Neural cell (in vitro differentiated cells): ENCODE data around the gene NDUFC1.

Experiments used
- EP300 ChIP-seq: fragments of 450-650 bp; conservative IDR thresholded peaks from 2 replicates; pipeline ENCODE4 v1.6.1; 2014; ENCODE audit warnings: antibody characterized with exemption, mild to moderate bottlenecking, moderate library complexity; ENCODE audit not compliant: poor library complexity, severe bottlenecking
- EZH2 ChIP-seq: fragments of 200-600, 300-800 bp; shearing (Covaris generic), sonication (generic); IDR thresholded peaks from 2 replicates; pipeline ENCODE4 v1.6.1; 2014; ENCODE audit warnings: antibody characterized with exemption, low read length, borderline replicate concordance, mild to moderate bottlenecking; ENCODE audit not compliant: insufficient read depth, poor library complexity, severe bottlenecking
- POLR2AphosphoS5 ChIP-seq: IDR thresholded peaks from 2 replicates; pipeline ENCODE4 v1.6.1; 2012
- TAF1 ChIP-seq: IDR thresholded peaks from 2 replicates; pipeline ENCODE4 v1.6.1; 2012; ENCODE audit warnings: low read depth
- TF ChIP-seq, protein P1 (sequence below): fragments of 450-650 bp; IDR thresholded peaks from 2 replicates; pipeline ENCODE4 v1.5.1; 2014; ENCODE audit warnings: antibody characterized with exemption, mild to moderate bottlenecking, moderate library complexity; ENCODE audit not compliant: poor library complexity, severe bottlenecking

DNA sequence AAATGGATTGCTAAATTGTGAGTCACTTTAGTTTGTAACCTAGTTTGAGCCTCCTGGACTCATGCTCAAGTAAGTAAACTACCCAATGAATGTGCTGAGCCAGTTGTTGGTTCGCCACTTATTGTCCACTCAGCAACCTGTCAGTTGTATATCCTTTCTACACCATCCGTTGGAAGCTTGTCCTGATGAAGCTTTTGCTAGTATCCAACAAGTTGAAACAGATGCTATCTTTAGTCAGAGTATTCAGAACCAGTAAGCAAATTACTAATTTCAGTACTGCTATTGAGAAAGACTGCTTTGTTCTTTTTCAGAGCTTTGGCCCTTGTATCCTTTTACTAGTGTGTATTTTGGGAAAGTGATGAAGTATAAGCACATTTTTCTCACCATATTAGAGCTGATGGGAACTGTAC, 5.3 kb downstream of the NDUFC1 start:
- no peak for TF ChIP-seq POLR2AphosphoS5
- no peak for TF ChIP-seq EZH2
- TF ChIP-seq, protein P1, sequence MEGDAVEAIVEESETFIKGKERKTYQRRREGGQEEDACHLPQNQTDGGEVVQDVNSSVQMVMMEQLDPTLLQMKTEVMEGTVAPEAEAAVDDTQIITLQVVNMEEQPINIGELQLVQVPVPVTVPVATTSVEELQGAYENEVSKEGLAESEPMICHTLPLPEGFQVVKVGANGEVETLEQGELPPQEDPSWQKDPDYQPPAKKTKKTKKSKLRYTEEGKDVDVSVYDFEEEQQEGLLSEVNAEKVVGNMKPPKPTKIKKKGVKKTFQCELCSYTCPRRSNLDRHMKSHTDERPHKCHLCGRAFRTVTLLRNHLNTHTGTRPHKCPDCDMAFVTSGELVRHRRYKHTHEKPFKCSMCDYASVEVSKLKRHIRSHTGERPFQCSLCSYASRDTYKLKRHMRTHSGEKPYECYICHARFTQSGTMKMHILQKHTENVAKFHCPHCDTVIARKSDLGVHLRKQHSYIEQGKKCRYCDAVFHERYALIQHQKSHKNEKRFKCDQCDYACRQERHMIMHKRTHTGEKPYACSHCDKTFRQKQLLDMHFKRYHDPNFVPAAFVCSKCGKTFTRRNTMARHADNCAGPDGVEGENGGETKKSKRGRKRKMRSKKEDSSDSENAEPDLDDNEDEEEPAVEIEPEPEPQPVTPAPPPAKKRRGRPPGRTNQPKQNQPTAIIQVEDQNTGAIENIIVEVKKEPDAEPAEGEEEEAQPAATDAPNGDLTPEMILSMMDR: no peak
- TF ChIP-seq EP300: no peak
- TF ChIP-seq TAF1: no peak
